Heart left ventricle (tissue), 16 donors: ENCODE results near the gene PALLD. TPM values are rescaled to one million over a fixed set of nuclear protein-coding genes. Genes with fewer than 3 reads are reported as not detected.

Source experiments
- ATAC-seq, 4 donors: fragments of 200-7000 bp; cut with Tn5 transposase; one replicate each; pipeline ENCODE4 v1.9.1; 2020 to 2022; ENCODE audit warnings: moderate library complexity in 4 of 4, mild to moderate bottlenecking in 3 of 4, moderate number of reproducible peaks in 1 of 4
- DNase-seq, 5 donors: peaks; one replicate each; pipeline ENCODE4 v3.0.0-alpha.2; 2020
- H3K27ac ChIP-seq, 12 donors: fragments of 200-600 bp; sonication (generic) in 4 of 12; one replicate each; pipeline versions ENCODE4 v1.5.0 to v1.8.0; 2016 to 2022; ENCODE audit warnings: mild to moderate bottlenecking in 2 of 12
- H3K27me3 ChIP-seq, 9 donors: fragments of 200-600 bp; sonication (generic) in 2 of 9; one replicate each; pipeline versions ENCODE4 v1.5.1 to v1.8.0; 2016 to 2022; ENCODE audit warnings: mild to moderate bottlenecking in 3 of 9
- H3K36me3 ChIP-seq, 9 donors: fragments of 200-600 bp; sonication (generic) in 2 of 9; one replicate each; pipeline versions ENCODE4 v1.5.0 to v1.8.0; 2018 to 2022; ENCODE audit warnings: mild to moderate bottlenecking in 2 of 9
- H3K4me1 ChIP-seq, 12 donors: fragments of 200-600 bp; sonication (generic) in 4 of 12; one replicate each; pipeline versions ENCODE4 v1.5.0 to v1.8.0; 2016 to 2022; ENCODE audit warnings: mild to moderate bottlenecking in 3 of 12
- H3K4me3 ChIP-seq, 12 donors: fragments of 200-600 bp; sonication (generic) in 4 of 12; one replicate each; pipeline versions ENCODE4 v1.5.0 to v1.8.0; 2017 to 2022; ENCODE audit warnings: mild to moderate bottlenecking in 9 of 12, moderate library complexity in 4 of 12
- H3K9me3 ChIP-seq, 12 donors: fragments of 200-600 bp; sonication (generic) in 4 of 12; one replicate each; pipeline versions ENCODE4 v1.5.0 to v1.8.0; 2016 to 2022; ENCODE audit warnings: mild to moderate bottlenecking in 1 of 12
- CTCF ChIP-seq, 12 donors: fragments of 200-600 bp; sonication (generic) in 4 of 12; IDR thresholded peaks; one replicate each; pipeline versions ENCODE4 v1.5.0 to v1.8.0; 2018 to 2022; ENCODE audit warnings: antibody characterized with exemption in 12 of 12, mild to moderate bottlenecking in 5 of 12
- POLR2A ChIP-seq, 2 donors: fragments of 450-650 bp; IDR thresholded peaks; one replicate each; pipeline ENCODE4 v1.6.1; 2017; ENCODE audit warnings: antibody characterized with exemption in 2 of 2, mild to moderate bottlenecking in 2 of 2, moderate library complexity in 2 of 2
- WGBS, 4 donors: extraction: QIAGEN DNeasy Blood & Tissue Kit in 2 of 4; methylation state at CpG; one replicate each; pipeline versions ENCODE4 v1.1.5 to v1.1.7; 2013 to 2018; 5-methylcytosine and 5-hydroxymethylcytosine counted together
- intact Hi-C, 10 donors: fragments of 100-400 bp; cut with DNase I; formaldehyde crosslinking; loops; one replicate each; pipeline versions ENCODE4 v1.11.1 to v1.14.2; 2022
- polyA plus RNA-seq, 2 donors: library from polyadenylated mRNA; stranded (reverse); fragments of 200-250 nt; gene quantifications; one replicate each; pipeline ENCODE4 v1.2.3, GENCODE V29; 2013
- total RNA-seq, 9 donors: library from RNA; depleted of rRNA in 2 of 9; stranded (reverse); fragments of >200 nt in 2 of 9; fragmentation: NEBNext Ultra II Directional in 3 of 9; extraction: Animal tissue kit (Norgen Biotek cat#: 25700) in 3 of 9; gene quantifications; one replicate each; pipeline versions ENCODE4 v1.1.0 to v1.2.4, GENCODE V29; 2016 to 2023
- donor health status: ischemic (EF 13 %, LVEDD 7.1; RV severe dilation, severe dysfunction).
- donor health status: healthy with polysubstance abuse.
- donor health status: DM: no; HTN: yes; CAD: no.
- donor health status: DM: no; HTN: no; CAD: no.
- donor health status: ischemic (EF 25% LVEDD 6.9; RV normal size, moderate dysfunction).
- donor health status: ischemic (EF 25% LVEDD 5.7; RV mildly dilated, moderate dysfunction).
- donor health status: healthy.
- donor health status: DM: yes; HTN: yes; CAD: no.
- donor health status: ischemic (EF 35%, LVEDD 5.7; RV mildly dilated, moderate dysfunction).
- donor health status: nonischemic (EF 11% LVEDD 7.7; RV severe dilation, severe dysfunction).
- donor health status: DM: yes; HTN: yes; CAD: no.
- donor health status: PGD.
- donor health status: ischemic (EF 29% LVEDD 5.4; RV normal size, mild dysfunction).
- donor health status: nonischemic (EF 23%, LVEDD 6.1; RV moderate dilation, normal function).

Gene PALLD
- total and polyA plus RNA-seq, 11 donors: 193 to 1,428 (median 1,015) TPM

DNA sequence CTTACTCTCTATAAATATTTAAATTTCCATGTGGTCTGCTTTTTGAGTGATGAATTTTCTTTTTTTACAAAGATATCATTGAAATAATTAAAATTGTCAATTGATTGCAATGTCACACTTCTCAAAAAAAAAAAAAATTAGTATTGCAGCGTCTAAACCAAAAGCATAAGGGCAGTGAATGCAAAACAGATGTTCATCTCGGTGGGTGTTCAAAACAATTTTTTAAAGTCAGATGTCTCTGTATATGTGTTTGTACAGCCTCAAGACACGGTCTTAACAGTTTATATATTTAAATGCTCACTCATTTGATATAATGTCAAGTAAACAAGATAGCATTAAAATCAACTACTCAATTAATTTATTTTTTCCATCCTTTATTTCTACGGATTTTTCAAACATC is 52.3 kb downstream of the PALLD start:
- no peak overlapping the region for H3K4me3 ChIP-seq
- ATAC-seq (no peak), DNase-seq (no peak)
- TF ChIP-seq POLR2A (IDR thresholded peaks at IDR 0.05) (no peak), CTCF (IDR thresholded peaks at IDR 0.05) (no peak)
- no peak overlapping the region for H3K27ac ChIP-seq
- no peaks in the 10 kb centered on the region for H3K36me3 ChIP-seq
- H3K9me3 ChIP-seq: no peaks in the 10 kb centered on the region
- H3K4me1 ChIP-seq: peaks cover 0 to 26% (median 9%) of the 10 kb centered on the region in 12 donors
- no peaks in the 10 kb centered on the region for H3K27me3 ChIP-seq
- intact Hi-C loops: no loop called here
- 59 to 62% (median 62%) methylated on average over 4 of the region's 4 CpGs for WGBS, 4 donors

GRCh38 chr4:168550064-168550766 is 53.4 kb downstream of the PALLD start:
- DNase-seq (no peak), ATAC-seq (peak in 1 of 4 donors; percentile 32)
- 57 to 67% (median 65%) methylated on average over 5 of the region's 5 CpGs for WGBS, 4 donors
- no peaks in the 10 kb centered on the region for H3K36me3 ChIP-seq
- H3K27me3 ChIP-seq: no peaks in the 10 kb centered on the region
- intact Hi-C loops: no loop called here
- peak overlapping the region in 1 of 12 donors; percentile 6 for H3K27ac ChIP-seq
- TF ChIP-seq POLR2A (IDR thresholded peaks at IDR 0.05) (no peak), CTCF (IDR thresholded peaks at IDR 0.05) (no peak)
- no peak overlapping the region for H3K4me3 ChIP-seq
- H3K9me3 ChIP-seq: no peaks in the 10 kb centered on the region
- H3K4me1 ChIP-seq: peaks cover 0 to 18% (median 9%) of the 10 kb centered on the region in 12 donors

- Histone ChIP-seq H3K4me3 (no peak overlapping the region), H3K36me3 (no peaks in the 10 kb centered on the region), H3K27ac (no peak overlapping the region), H3K9me3 (no peaks in the 10 kb centered on the region), H3K27me3 (no peaks in the 10 kb centered on the region), H3K4me1 (peaks cover 0 to 18% (median 8%) of the 10 kb centered on the region in 12 donors)
- TF ChIP-seq CTCF (IDR thresholded peaks at IDR 0.05): no peak
- no peak for TF ChIP-seq POLR2A (IDR thresholded peaks at IDR 0.05)
- DNase-seq (no peak), ATAC-seq (no peak)
- intact Hi-C loops: no loop called here
- 93 to 99% (median 97%) methylated on average over 1 of the region's 1 CpG for WGBS, 4 donors
These were observed 54.4 kb downstream of the PALLD start for GRCh38 chr4:168551211-168551610.

GRCh38 chr4:168551945-168552695 is 55.3 kb downstream of the PALLD start:
- no peak overlapping the region for H3K27ac ChIP-seq
- TF ChIP-seq POLR2A (IDR thresholded peaks at IDR 0.05) (no peak), CTCF (IDR thresholded peaks at IDR 0.05) (peak in 2 of 12 donors; percentile 9 to 12)
- no peaks in the 10 kb centered on the region for H3K27me3 ChIP-seq
- no peaks in the 10 kb centered on the region for H3K9me3 ChIP-seq
- H3K4me3 ChIP-seq: no peak overlapping the region
- DNase-seq: no peak
- ATAC-seq: peak in 2 of 4 donors; percentile 33 to 56
- H3K4me1 ChIP-seq: peaks cover 0 to 18% (median 8%) of the 10 kb centered on the region in 12 donors
- 64 to 71% (median 69%) methylated on average over 2 of the region's 2 CpGs for WGBS, 4 donors
- intact Hi-C loops: no loop called here
- H3K36me3 ChIP-seq: no peaks in the 10 kb centered on the region
